GM19239 (cell line): ENCODE results near the gene PARP8.
"Not testable (repeated sequence)": the region's sequence is repeated elsewhere in the genome, so short reads cannot be mapped to it uniquely, and the experiment has no call there.

Source experiments
- DNase-seq: peaks from one replicate; pipeline ENCODE4 v3.0.0; 2011; ENCODE audit warnings: low spot score; ENCODE audit not compliant: insufficient read length
- FAIRE-seq: peaks from 2 replicates; lab custom pipeline; 2011; peaks lifted over from hg19 to GRCh38; lab: Jason Lieb, UNC

Gene PARP8

DNA sequence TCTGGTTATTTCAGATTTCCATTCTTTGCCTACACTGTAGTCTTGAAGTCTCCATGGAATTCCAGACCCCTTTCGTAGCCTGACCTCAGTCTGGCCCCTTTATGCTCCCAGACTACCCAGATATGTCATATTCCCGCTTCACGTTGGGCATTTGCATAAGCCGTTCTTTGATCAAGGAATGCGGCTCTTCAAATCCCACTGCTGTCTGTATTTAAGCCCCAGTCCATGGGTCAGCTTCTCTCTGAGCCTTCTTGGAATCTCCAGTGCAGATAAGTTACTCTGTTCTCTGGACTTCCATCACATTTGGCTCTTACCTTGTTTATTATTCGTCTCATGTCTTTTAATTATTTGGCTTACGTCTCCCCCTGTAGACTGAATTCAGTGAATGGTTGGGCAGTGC is 97.4 kb downstream of the PARP8 start:
- no peak for DNase-seq
- no peak for FAIRE-seq

DNA sequence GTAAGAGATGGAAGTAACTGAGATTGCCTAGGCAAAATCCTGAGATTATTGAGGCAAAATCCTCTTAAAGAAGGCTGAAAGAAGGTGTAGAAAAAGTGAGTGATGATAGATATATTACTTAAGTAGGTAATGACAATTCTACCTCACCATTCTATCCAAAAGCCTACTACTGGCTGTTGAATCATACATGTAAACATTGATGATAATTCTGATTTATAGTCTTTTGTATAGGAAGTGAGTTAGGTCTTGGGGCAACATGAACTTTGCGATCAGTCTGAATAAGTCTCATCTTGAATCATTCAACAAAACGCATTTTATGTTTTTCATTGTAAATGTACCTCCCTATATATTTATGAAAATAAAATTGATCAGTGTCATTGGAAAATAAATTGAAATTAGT is 99.6 kb downstream of the PARP8 start:
- FAIRE-seq (no peak), DNase-seq (no peak)

DNA sequence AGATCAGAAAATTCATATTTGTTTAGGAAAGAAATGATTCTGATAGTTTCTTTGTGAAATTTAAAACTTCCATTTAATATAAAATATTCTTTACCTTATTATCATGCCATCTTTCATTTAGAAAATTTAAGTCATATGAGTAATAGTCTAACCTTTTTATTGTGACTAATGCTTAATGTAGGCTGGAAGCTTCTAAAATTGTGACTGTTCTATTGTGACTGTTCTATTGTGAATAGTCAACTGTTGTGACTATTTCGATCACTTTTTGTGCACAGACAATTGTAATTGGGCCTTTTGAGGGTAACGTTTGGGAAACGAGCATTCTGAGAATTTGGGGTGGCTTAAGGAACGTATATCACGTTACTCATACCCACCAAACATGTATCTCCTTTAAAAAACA is 100.0 kb downstream of the PARP8 start:
- FAIRE-seq (no peak), DNase-seq (no peak)

DNA sequence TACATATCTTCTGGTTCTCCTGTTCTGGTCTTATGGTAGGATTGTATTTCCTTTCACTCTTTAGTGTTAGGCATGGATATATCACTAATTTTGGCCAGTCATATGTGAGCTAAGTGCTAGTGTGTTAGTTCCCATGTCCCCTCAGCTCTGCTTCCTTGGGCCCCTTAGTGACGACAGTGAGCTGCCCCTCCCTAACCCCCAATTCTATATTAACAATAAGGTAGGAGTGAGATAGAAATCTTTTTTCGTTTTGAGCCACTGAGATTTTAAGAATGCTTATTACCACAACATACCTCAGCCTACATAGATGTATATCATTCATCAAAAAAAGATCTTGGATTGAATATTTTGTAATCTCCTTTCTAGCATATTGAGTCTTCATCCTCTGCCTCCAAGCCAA is 100.5 kb downstream of the PARP8 start:
- no peak for FAIRE-seq
- no peak for DNase-seq

DNA sequence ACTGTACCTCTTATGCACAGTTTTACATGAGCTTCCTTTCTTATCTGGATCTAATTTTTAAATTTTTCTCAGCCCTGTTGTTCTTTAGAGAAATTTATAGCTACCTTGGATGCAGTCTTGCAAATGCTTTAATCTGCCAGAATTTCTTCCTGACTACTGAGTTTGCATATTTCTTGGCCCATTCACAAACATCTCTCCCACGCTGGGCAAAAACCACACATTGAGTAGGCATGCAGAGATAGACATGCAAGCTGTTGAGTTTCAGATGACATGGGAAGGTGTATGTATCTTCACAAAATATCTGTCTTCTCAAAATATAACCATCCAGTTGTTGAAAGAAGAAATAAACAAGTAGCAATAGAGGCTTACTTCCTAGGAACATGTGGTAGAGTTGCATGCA is 101.2 kb downstream of the PARP8 start:
- DNase-seq (no peak), FAIRE-seq (no peak)

DNA sequence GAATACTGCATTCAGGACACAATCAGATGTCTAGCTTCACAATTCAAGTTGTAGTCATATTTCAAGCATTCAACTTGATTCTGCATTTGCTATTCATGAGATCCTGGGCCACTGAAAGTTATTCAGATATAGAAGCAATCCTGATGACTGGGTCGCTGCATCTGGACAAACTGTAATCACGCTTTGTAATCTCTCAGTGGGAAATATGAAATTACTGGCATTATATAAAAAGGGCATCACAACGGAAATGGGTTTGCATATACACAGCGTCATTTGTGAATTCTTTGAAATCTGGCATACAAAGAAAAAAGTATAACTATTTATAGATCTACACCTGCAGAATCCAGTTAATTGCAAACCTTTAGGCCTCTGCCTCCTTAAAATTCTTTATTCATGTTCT is 102.2 kb downstream of the PARP8 start:
- no peak for FAIRE-seq
- DNase-seq: no peak

DNA sequence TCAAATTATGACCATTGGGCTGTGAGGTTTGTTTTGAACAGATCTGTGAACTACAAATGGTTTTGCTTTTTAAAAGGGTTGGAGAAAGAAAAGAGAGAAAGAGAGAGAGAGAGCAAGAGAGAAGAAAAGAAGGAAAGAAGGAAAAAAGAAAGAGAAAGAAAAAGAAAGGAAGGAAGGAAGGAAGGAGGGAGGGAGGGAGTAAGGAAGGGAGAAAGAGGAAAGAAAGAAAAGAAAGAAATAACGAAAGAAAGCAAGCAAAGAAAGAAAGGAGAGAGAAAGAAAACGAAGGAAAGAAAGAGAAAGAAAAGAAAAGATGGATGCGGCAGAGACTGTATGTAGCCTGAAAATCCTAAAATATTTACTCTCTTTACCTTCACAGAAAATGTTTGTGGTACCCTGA is 104.0 kb downstream of the PARP8 start:
- DNase-seq (no peak), FAIRE-seq (no peak)

DNA sequence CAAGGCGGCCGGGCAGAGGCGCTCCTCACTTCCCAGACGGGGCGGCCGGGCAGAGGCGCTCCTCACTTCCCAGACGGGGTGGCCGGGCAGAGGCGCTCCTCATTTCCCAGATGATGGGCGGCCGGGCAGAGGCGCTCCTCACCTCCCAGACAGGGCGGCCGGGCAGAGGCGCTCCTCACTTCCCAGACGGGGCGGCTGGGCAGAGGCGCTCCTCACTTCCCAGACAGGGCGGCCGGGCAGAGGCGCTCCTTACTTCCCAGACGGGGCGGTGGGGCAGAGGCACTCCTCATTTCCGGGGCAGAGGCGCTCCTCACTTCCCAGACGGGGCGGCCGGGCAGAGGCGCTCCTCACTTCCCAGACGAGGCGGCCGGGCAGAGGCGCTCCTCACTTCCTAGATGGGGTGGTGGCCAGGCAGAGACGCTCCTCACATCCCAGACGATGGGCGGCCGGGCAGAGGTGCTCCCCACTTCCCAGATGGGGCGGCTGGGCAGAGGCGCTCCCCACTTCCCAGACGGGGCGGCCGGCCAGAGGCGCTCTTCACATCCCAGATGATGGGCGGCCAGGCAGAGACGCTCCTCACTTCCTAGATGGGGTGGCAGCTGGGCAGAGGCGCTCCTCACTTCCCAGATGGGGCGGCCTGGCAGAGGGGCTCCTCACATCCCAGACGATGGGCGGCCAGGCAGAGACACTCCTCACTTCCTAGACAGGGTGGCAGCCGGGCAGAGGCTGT is 108.2 kb downstream of the PARP8 start:
- FAIRE-seq, DNase-seq: not testable (repeated sequence)

DNA sequence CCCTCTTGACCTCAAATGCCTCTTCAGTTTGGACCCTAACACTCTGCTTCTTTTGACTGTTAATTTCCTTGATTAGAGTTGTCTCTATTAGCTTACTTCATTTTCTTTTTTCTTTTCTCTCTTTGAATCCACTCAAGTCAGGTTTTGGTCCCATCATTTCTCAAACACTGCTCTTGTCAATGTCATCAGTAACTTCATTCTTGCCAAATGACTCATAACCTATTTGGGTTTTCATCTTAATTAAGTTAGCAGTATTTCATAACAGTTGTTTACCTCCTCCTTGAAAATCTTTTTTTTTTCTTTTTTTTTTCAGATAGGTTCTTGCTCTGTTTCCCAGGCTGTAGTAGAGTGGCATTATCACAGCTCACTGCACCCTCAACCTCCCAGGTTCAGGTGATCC is 119.6 kb downstream of the PARP8 start:
- DNase-seq: no peak
- no peak for FAIRE-seq

DNA sequence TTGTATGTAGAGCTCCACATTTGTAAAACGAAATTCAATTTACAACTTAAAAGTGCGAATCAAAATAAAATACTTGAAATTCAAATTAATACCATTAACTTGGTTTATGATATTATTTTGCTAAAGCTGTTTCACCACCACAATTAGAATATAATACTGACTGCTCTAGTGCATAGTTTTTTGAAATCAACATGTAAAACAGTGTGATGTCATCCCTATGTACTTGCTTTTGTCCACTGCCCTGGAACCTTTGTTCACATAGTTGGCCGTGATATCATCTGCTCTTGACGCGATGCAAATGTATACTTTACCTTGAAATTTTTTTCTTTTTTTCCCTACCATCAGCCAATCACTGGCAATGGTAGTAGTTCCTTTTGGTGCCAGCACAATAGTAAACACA is 125.4 kb downstream of the PARP8 start:
- FAIRE-seq: no peak
- DNase-seq: no peak

DNA sequence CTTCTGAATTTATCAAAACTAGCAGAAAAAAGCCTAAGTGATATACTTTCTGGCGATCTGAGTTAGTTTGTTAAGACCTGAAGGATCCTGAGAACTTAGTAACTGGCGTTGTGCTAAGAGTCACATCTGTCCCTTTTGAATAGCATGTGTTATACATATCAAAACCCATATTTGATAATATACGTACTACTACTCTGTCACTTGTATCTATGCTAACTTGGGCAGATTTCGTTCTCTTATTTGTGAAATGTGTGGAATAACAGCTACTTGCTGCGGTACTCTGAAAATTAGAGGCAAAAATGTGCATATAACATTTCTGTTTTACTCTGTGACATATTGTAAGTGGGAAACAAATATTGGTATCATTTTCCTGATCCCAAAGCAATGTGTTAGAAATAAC is 126.4 kb downstream of the PARP8 start:
- no peak for FAIRE-seq

DNA sequence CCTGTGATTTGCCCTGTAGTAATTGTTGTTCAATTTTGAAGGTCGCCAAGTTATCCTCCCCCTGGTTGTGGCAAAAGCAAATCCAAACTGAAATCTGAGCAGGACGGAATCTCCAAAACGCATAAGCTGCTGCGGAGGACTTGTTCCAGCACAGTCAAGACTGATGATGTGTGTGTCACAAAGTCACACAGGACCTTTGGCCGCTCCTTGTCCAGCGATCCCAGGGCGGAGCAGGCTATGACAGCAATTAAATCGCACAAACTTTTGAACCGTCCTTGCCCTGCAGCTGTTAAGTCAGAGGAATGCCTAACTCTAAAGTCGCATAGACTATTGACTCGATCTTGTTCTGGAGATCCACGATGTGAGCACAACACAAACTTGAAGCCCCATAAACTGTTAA is 128.4 kb downstream of the PARP8 start:
- FAIRE-seq: no peak
- DNase-seq: no peak

More for the DNA sequence above, 126.4 kb downstream of the PARP8 start:
- no peak for DNase-seq

DNA sequence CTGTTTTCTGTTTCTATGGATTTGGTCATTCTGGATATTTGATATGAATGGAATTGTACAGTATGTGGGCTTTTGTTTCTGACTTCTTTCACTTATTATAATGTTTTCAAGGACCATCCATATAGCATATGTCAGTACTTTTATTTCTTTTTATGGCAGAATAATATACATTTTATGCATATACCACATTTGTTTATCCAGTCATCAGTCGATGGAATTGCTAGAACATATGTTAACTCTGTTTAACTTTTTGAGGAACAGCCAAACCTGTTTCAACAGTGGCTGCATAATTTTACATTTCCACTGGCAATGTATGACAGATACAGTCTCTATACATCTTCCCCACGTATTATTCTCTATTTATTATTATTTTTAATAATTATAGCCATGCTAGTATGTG is 131.6 kb downstream of the PARP8 start:
- FAIRE-seq: no peak
- no peak for DNase-seq

DNA sequence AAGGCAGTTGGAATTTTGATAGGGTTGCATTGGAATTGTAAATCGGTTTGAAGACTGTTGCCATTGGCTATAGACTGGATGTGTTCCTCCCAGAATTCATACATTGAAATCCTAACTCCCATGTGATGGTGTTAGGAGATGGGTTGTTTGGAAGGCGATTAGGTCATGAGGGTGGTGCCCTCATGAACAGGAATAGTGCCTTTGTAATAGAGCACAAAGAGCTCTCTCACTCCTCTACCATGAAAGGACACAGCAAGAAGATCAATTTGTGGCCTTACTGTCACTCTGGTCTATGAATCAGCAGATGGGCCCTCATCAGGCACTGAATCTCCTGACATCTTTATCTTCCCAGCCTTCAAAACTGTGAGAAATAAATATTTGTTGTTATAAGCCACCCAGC is 133.2 kb downstream of the PARP8 start:
- FAIRE-seq (no peak), DNase-seq (no peak)

DNA sequence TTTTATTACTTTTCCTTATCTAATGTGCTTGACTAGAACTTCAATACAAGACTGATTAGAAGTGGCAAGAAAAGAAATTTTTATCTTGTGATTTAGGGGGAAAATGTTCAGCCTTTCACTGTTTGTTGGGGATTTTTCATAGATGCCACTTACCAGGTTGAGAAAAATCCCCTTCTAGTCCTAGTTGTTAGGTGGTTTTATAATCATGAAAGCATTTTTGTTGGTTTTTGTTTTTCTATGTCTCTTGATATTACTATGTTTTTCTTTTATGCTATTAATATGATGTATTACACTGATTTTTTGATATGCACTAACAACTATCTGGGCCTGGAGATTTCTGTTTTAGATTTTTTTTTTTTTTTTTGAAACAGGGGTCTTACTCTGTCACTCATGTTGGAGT is 134.0 kb downstream of the PARP8 start:
- DNase-seq (no peak), FAIRE-seq (peak; percentile 51)

DNA sequence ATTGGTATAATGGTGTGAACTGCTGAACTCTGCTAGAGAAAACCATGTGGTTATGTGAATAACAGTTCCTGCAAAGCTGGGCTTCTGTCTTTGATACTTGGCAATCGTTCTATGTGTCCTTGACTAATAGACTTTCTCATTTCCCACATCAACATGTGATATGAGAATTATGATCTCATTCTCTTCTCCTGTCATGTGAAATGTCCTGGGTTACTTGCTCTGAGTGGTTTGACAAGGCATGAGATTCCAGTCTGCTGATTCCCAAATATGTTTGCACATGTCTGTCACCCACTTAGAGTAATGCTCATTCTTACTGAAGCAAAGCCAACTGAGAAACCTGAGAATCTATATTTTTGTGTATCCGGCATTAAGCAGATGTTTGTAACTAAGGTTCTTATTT is 141.2 kb downstream of the PARP8 start:
- no peak for DNase-seq
- no peak for FAIRE-seq

DNA sequence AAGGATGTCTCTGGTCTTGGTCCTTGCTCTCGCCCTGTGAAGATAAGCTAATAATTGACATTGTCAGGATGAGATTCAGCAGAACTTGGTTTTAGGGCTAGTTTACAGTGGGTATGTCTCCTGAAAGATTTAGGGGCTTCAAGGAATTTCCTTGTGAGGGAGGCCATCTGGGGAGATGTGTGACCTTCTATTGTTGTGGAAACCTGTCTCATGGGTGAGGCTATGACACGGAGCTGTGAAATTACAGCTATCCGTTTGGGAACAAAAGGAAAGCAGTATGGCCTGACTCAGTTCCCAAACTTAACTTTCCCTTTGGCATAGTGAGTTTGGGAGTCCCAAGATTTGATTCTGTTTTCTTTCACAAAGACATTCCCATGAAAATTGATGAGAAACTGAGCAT is 142.0 kb downstream of the PARP8 start:
- FAIRE-seq: no peak

DNA sequence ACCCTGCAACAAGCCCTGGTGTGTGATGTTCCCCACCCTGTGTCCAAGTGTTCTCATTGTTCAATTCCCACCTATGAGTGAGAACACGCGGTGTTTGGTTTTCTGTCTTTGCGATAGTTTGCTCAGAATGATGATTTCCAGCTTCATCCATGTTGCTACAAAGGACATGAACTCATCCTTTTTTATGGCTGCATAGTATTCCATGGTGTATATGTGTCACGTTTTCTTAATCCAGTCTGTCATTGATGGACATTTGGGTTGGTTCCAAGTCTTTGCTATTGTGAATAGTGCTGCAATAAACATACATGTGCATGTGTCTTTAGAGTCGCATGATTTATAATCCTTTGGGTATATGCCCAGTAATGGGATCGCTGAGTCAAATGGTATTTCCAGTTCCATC is 145.3 kb downstream of the PARP8 start:
- DNase-seq, FAIRE-seq: not testable (repeated sequence)

More for the DNA sequence above, 142.0 kb downstream of the PARP8 start:
- no peak for DNase-seq

DNA sequence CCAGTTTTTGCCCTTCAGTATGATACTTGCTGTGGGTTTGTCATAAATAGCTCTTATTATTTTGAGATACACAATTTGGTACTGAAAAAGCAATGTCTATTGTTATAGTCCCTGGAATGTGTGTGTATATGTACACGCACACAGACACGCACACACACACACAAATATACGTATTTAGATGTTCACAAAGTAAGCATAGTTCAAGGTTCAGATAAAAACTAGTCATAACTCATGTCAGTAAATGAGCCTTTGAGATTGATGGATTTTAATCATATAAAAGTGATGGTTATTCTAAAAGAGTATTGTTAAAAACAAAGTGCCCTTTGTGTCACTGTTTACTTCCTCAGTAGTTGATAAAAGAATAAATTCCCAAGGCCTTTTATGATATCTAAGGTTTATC is 147.3 kb downstream of the PARP8 start:
- no peak for FAIRE-seq
- no peak for DNase-seq

DNA sequence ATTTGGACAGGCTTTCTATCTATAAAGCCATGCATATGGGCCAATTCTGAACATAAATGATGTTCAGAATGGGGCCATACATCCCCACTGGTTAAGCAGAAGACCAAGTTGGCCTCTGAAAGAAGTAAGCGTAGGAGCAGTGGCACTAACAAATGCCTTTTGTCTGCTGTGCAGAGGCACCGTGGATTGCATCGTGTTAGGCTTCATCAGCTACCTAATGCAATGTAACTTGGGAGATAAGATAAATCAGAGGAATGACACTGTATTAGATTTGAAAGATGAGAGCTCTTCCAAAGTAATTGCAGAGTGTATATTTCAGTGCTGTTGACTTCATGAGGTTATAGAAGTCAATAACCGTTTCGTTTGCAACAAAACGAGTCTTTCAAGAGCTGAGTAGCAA is 148.1 kb downstream of the PARP8 start:
- no peak for FAIRE-seq
- DNase-seq: no peak

DNA sequence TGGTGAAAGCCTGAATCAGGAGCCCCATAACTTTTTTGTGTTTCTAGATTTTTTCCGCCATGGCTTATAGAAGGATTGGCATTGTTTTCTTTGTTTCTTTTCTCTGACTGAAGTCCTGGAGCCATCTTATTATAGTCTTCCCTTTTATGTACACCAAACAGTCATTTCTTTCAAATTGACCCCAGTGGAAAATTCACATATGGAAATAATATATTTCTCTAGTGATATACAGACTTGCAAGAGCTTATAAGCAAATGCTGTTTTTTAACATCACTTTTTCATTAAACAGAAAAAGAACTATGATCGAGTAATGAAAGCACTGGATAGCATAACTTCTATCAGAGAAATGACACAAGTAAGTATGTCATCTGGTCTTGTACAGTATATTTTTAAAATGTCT is 155.6 kb downstream of the PARP8 start:
- DNase-seq (no peak), FAIRE-seq (no peak)

DNA sequence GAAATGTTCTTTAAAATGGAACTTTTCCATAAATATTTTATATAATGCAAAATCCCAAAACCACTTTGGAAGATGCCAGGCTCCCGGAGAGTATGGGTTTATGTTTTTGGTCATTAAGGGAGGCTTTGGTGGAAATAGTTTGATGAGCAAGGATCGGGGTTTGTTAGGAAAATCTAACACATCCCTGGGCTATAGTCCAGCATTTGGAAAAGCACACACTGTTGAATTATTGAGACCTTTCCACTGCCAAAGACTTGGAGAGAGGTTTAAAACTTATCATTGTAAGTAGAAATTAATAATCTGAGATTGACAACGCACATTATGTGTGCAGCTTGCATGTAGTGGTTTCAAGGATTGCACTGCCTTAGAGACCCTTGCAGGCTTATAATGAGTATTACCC is 156.3 kb downstream of the PARP8 start:
- FAIRE-seq (no peak), DNase-seq (no peak)

DNA sequence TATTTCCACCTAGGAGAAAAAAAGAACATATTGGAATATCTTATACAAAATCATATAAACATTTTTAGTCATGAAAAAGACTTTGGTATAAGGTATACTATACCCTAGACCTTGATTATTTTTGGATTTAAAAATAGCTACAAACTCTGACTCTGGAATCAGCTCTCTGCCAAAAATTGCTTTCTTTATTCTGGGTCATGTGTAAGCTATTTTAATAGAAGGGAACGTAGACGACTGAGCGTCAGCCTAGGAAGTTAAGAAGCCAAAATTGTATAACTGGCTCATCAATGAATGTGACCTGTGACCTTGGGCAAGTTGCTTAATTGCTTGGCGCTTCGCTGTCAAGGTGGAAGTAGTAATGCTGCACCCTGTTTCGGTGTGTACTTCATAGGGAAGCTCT is 157.1 kb downstream of the PARP8 start:
- FAIRE-seq: no peak
- DNase-seq: no peak
